Smooth muscle cell (in vitro differentiated cells): ENCODE data around the gene PCDHGA10. TPM values are rescaled to one million over a fixed set of nuclear protein-coding genes. Genes with fewer than 3 reads are reported as not detected.

Experiments used
- DNase-seq: peaks from one replicate; lab custom pipeline; 2025; ENCODE audit not compliant: unreplicated experiment; lab: John Stamatoyannopoulos, UW
- H2AFZ ChIP-seq: fragments of 200-600 bp; sonication (generic); 2 replicates; pipeline ENCODE4 v1.6.0; 2016; ENCODE audit warnings: antibody characterized with exemption, low read depth, mild to moderate bottlenecking
- H3F3A ChIP-seq: fragments of 200-600 bp; sonication (generic); 2 replicates; pipeline ENCODE4 v1.6.0; 2017; ENCODE audit warnings: antibody characterized with exemption, low read depth
- H3K27ac ChIP-seq: fragments of 200-600 bp; sonication (generic); 2 replicates; pipeline ENCODE4 v1.5.1; 2016; ENCODE audit warnings: low read depth, mild to moderate bottlenecking
- H3K27me3 ChIP-seq: fragments of 200-600 bp; sonication (generic); 2 replicates; pipeline ENCODE4 v1.6.1; 2016; ENCODE audit warnings: low read depth, mild to moderate bottlenecking
- H3K36me3 ChIP-seq: fragments of 200-600 bp; sonication (generic); 2 replicates; pipeline ENCODE4 v1.5.1; 2016; ENCODE audit warnings: low read depth
- H3K4me1 ChIP-seq: fragments of 200-600 bp; sonication (generic); 2 replicates; pipeline ENCODE4 v1.5.1; 2016; ENCODE audit warnings: low read depth
- H3K4me2 ChIP-seq: fragments of 200-600 bp; sonication (generic); 2 replicates; pipeline ENCODE4 v1.6.0; 2016; ENCODE audit warnings: mild to moderate bottlenecking
- H3K4me3 ChIP-seq: fragments of 200-600 bp; sonication (generic); 2 replicates; pipeline ENCODE4 v1.5.1; 2016; ENCODE audit warnings: mild to moderate bottlenecking
- H3K79me2 ChIP-seq: fragments of 200-600 bp; sonication (generic); 2 replicates; pipeline ENCODE4 v1.6.0; 2016; ENCODE audit warnings: low read depth, mild to moderate bottlenecking
- H3K9ac ChIP-seq: fragments of 200-600 bp; sonication (generic); 2 replicates; pipeline ENCODE4 v1.6.0; 2016; ENCODE audit warnings: low read depth
- H3K9me3 ChIP-seq: fragments of 200-600 bp; sonication (generic); replicated peaks from 2 replicates; pipeline ENCODE4 v1.5.1; 2016; ENCODE audit warnings: low read depth
- H4K20me1 ChIP-seq: fragments of 200-600 bp; sonication (generic); 2 replicates; pipeline ENCODE4 v1.6.0; 2016; ENCODE audit warnings: low read depth
- CTCF ChIP-seq: fragments of 200-600 bp; sonication (generic); IDR thresholded peaks from 2 replicates; pipeline ENCODE4 v1.5.1; 2017; ENCODE audit warnings: borderline replicate concordance, mild to moderate bottlenecking, antibody characterized with exemption; ENCODE audit not compliant: insufficient read depth, poor library complexity, severe bottlenecking
- WGBS: methylation state at CpG from one replicate; pipeline ENCODE4 v1.1.7; 2016; ENCODE audit warnings: low lambda C conversion rate; 5-methylcytosine and 5-hydroxymethylcytosine counted together
- polyA plus RNA-seq: library from polyadenylated mRNA; unstranded; fragments of >200 nt; fragmentation: Nextera tagmentation; extraction: Ambion mirVana; gene quantifications from 2 replicates; pipeline ENCODE4 v1.2.1, GENCODE V29; 2016
- total RNA-seq: library from RNA; depleted of rRNA; stranded (reverse); fragments of >200 nt; gene quantifications from 2 replicates; pipeline ENCODE4 v1.2.3, GENCODE V29; 2014

PCDHGA10 gene
- total and polyA plus RNA-seq, 2 experiments from 2014 or later, result 10.9 to 24.7 TPM

- Histone ChIP-seq H3K36me3 (no peaks in the 10 kb centered on the region), H3F3A (no peaks in the 10 kb centered on the region), H3K9ac (no peak within 1 kb of the TSS), H3K4me1 (no peaks in the 10 kb centered on the region), H4K20me1 (no peaks in the 10 kb centered on the region), H3K4me2 (no peak within 1 kb of the TSS), H3K27me3 (no peaks in the 10 kb centered on the region), H3K9me3 (peaks cover 15% of the 10 kb centered on the region), H3K27ac (no peak within 1 kb of the TSS), H3K79me2 (no peaks in the 10 kb centered on the region), H2AFZ (no peak within 1 kb of the TSS), H3K4me3 (no peak within 1 kb of the TSS)
- 89% methylated on average over 32 of the region's 32 CpGs for WGBS
- no peak for TF ChIP-seq CTCF
- DNase-seq, result no peak
Observed at GRCh38 chr5:141369994-141370848, 42.6 kb upstream of the PCDHGA10 start, which contains the start of gene PCDHGB3. TSS of gene PCDHGB3 (plus strand) at chr5:141370242. CDS start at chr5:141370395, 153 bp downstream.

GRCh38 chr5:141371572-141372475 lies 41.0 kb upstream of the PCDHGA10 start:
- TF ChIP-seq CTCF, result no peak
- Histone ChIP-seq H3K79me2 (no peaks in the 10 kb centered on the region), H3K4me3 (no peak overlapping the region), H3K36me3 (no peaks in the 10 kb centered on the region), H3K27ac (no peak overlapping the region), H3K4me1 (no peaks in the 10 kb centered on the region), H3K4me2 (no peak overlapping the region), H3K9me3 (peaks cover 10% of the 10 kb centered on the region), H4K20me1 (no peaks in the 10 kb centered on the region), H3K27me3 (no peaks in the 10 kb centered on the region), H3F3A (no peaks in the 10 kb centered on the region), H2AFZ (no peak overlapping the region), H3K9ac (no peak overlapping the region)
- 96% methylated on average over 69 of the region's 69 CpGs for WGBS
- no peak for DNase-seq

DNA sequence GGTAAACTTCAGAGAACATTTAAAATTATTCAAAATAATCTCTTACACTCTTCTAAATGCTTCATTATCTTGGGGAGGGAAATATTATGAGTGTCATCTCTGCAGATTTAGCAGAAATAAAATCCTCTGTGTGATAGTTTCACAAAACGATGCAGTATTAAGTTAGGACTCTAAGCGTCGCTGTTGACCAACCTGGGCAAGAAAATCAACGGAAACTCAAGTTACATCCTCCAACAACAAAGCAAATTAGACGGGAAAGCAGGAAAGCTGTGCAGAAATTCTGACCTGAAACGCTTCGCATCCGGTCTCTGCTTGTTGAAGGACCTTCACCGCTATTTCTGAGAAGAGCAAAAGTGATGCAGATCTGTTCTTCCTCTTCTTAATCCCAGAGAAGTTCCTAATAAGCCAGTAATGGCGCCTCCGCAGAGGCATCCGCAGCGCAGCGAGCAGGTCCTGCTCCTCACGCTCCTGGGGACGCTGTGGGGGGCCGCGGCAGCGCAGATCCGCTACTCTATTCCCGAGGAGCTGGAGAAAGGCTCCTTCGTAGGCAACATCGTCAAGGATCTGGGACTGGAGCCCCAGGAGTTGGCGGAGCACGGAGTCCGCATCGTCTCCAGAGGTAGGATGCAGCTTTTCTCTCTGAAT lies 39.0 kb upstream of the PCDHGA10 start, which contains the start of gene PCDHGA6:
TSS of gene PCDHGA6 (plus strand) at position 219 of the 645 bp plus-strand sequence. CDS start at position 412, 193 bp downstream.
- no peak within 1 kb of the TSS for H3K4me2 ChIP-seq
- no peak within 1 kb of the TSS for H2AFZ ChIP-seq
- no peaks in the 10 kb centered on the region for H3K4me1 ChIP-seq
- DNase-seq, result no peak
- H3K79me2 ChIP-seq, result no peaks in the 10 kb centered on the region
- H3K9ac ChIP-seq, result no peak within 1 kb of the TSS
- no peaks in the 10 kb centered on the region for H3F3A ChIP-seq
- H3K4me3 ChIP-seq, result no peak within 1 kb of the TSS
- no peak within 1 kb of the TSS for H3K27ac ChIP-seq
- H3K9me3 ChIP-seq, result peaks cover 14% of the 10 kb centered on the region
- 95% methylated on average over 27 of the region's 27 CpGs for WGBS
- no peaks in the 10 kb centered on the region for H4K20me1 ChIP-seq
- TF ChIP-seq CTCF, result no peak
- H3K27me3 ChIP-seq, result no peaks in the 10 kb centered on the region
- no peaks in the 10 kb centered on the region for H3K36me3 ChIP-seq
